Inflammatory macrophage (primary cell): ENCODE data around the gene CARD14.
"Not testable (repeated sequence)": the region's sequence is repeated elsewhere in the genome, so short reads cannot be mapped to it uniquely, and the experiment has no call there.

Experiments
- DNase-seq, 2 donors: peaks; one replicate each; pipeline ENCODE4 v3.0.0-alpha.2; 2020 to 2022

CARD14 gene

DNA sequence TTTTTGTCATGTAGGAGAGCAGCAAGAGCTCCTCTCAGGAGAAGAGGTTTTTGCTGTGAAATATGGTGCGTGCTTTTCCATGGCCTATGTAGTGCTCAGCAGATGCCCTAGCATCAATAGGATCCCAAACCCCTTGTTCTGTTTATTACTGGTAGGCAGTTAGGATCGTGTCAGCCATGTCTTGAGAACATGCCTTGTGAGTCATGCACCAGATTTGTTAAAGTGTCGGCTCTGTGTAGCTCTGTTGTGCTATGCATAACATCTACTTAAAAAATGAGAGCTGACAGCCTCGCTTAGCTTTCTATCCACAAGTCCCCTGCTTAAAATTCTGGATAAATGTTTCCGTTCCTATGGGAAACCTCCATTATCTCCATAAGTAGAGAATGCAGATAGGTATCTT, 18.5 kb upstream of the CARD14 start:
- DNase-seq, result no peak

DNA sequence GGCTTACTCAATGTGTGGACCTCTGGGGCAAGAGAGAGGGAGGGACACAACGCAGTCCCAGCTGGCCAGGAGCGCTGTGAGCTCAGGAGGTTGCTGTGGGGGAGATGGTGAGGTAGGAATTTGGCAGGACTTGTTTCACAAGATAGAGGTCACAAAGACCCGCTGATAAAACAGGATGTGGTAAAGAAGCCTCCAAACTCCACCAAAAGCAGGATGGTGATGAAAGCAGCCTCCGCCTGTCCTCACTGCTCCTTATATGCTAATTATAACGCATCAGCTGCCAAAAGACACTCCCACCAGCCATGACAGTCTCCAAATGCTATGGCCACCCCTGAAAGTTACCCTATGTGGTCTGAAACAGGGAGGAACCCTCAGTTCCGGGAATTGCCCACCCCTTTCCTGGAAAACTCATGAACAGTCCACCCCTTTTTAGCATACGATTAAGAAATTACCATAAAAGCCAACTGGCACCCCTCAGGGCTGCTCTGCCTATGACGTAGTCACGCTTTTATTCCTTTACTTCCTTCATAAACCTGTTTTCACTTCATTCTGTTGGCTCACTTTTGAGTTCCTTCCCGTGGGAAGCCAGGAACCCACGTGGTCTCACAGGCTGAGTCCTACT, 17.6 kb upstream of the CARD14 start:
- peak; percentile 44 to 57 for DNase-seq

DNA sequence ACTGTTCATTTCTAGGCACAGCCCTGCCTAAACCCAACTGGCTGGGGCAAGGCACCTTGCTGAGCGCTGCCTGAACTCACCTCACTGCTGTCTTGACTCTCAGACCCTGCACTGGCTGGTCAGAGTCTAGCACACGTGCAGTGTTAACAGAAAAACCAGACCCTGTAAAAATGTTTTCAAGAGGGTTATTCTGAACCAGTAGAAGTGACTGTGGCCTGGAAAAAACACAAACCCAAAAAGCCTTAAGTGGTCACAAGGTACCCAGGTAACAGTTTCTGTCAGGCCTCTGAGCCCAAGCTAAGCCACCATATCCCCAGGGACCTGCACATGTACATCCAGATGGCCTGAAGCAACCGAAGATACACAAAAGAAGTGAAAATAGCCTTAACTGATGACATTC, 16.8 kb upstream of the CARD14 start:
- DNase-seq, result no peak

DNA sequence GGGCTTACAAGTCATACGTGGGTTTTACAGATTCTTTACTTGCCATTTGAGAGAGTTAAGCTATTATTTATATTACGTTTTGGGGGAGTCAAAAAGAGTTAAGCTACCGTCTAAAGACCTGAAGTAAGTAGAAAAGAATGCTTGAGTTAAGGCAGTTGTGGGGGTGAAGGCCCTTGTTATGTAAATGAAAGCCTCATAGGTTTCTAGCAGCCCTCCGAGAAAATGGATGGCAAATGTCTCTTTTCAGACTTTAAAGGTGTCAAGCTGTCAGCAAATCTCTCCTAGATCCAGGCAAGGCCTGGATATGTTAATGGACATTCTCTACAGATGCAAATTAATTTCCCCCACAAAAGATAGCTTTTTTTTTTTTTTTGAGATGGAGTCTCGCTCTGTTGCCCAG, 15.7 kb upstream of the CARD14 start:
- DNase-seq, result no peak

DNA sequence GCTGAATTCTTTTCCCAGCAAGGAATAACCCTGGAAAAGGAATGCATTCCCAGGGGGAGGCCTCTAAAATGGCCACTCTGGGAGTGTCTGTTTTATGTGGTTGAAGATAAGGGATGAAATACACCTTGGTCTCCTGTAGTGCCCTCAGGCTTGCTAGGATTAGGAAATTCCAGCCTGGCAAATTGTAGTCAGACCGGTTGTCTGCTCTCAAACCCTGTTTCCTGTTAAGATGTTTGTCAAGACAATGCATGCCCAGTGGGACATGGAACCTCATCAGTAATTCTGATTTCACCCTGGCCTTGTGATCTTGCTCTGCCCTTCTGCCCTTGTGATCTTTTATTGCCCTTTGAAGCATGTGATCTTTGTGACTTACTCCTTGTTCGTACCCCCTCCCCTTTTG, 14.2 kb upstream of the CARD14 start:
- DNase-seq, result not testable (repeated sequence)

DNA sequence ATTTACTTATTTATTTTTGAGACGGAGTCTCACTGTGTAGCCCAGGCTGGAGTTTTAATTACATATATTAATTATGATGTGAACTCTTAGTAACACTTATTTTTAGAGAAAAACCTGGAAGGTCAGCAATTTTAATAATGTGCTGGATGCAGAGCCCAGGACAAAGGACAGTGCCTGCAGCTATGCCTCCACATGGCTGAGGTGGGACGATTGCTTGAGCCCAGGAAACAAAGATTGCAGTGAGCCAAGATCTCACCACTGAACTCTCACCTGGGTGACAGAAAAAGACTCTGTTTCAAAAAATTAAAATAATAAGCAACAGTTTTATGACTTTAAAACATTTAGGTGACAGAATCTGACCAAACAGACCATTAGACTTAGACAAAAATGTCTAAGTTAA, 11.0 kb upstream of the CARD14 start:
- DNase-seq, result no peak

DNA sequence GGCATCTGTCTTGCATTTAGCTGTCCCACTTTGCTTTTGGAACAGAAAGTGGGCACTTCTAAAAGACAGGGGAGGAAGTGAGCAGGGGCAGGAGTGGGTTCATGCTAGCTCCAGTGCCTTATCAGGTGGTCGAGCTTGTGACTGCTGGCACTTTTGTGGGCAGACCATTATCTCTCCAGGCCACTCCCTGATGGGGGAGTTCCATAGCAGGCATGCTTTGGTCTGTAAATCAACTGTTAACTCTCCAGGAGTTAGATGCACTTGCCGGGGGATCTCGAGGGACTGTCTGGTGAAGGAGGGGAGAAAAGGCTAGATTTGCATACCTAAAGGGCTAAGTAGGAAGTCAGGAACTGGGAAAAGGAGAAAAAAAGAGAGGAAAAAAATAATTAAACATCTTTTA, 9.3 kb upstream of the CARD14 start:
- DNase-seq, result no peak

DNA sequence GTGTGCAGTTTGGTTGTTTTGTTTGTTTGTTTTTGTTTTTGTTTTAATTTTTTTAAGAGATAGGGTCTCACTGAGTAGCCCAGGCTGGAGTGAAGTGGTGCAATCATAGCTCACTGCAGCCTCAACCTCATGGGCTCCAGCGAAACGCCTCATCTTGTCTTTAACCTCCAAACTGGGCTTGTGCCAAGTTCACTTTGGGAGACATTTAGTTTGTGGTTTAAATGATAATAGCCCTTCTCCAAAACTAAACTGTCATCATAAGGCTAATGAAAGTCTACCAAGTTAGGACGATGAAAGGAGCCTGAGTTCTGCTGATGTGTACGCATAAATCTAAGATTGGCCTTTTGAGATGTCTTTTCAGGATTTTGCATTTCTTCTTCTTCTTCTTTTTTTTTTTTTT, 6.5 kb upstream of the CARD14 start:
- DNase-seq, result no peak

DNA sequence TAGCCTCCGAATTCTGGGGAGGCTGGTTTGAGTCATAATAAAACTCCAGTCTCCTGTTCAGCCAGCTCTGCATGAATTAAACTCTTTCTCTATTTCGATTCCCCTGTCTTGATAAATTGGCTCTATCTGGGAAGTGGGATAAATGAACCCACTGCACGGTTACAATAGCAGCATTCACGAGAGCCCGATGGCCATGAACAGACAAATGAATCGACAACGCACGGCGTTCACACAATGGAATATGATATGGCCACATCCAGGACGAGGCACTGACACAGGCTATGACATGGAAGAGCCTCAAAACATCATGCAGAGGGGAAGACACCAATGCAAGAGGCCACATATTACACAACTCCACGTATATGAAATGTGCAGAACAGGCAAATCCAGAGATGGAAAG, 5.6 kb upstream of the CARD14 start:
- no peak for DNase-seq

DNA sequence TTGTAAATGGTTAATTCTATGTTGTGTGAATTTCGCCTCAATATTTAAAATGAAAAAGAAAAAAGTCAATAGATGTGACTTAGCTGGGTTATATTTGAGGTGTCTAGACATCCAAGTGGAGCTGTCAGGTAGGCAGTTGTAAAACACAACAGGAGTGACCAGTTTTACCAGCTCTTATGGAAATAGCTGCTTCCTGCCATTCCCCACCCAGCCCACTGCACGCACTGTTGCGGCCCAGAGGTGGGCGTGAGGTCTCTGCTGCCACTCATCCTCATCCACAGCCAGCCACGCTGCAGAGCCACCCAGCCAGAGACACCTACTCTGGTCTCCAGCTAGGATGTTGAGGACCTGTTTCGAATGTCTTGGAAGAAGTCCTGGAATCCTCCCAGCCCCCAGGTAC, 3.4 kb upstream of the CARD14 start:
- no peak for DNase-seq

DNA sequence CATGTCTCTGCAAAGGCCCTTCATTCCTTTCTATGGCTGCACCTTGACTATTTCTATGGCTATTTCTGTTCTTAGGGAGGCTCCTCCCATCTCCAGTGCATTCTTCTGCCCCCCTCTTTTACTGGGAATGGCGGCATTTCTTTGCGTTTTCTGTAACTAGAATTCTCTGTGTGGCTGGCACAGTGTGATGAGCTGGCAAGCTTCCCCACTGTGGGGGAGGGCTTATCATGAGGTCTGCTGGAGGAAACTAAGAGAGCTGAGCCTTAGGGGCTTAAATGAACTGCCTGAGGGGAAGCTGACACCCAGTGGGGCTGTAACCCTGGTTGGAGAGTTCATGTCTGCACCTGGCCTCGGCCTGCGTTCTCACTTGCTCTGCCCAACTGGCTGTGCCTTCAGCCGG, 1.5 kb upstream of the CARD14 start:
- DNase-seq, result no peak

DNA sequence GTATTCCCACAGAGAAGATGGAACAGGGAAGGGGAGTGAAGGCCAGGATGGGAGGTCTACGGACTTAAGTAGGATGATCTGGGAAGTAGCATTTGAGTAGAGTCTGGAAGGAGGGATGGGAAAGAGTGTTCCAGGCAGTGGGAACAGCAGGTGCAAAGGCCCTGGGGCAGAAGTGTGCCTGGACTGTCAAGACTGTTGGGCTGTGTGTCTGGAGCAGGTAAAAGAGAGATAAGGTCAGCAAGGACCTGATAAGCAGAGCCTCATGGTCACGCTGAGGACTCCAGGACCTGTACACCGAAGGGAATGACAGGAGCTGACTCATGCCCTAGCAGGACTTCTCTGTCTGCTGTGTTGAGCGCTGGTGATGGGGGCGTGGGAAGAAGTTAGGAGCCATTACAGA, 723 bp upstream of the CARD14 start:
- no peak for DNase-seq

DNA sequence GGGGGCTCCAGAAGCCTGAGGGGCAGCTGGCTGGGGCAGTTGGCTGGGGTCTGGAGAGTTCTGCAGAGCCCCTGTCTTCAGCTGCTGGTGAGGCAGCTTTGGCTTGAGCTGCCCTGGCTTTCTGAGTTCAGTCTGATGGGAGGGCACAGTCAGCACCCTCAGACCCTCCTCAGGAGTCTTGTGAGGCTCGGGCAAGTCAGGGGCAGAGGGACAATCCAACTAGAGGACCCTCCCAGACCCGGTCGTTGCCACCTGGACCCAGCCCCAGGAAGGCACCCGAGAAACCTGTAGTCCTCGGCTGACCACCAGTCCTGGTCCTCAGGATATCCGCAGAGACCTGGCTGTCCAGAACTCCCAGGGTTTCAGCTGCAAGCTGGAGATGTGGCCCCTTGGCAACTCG, 1.9 kb downstream of the CARD14 start:
- DNase-seq, result no peak

DNA sequence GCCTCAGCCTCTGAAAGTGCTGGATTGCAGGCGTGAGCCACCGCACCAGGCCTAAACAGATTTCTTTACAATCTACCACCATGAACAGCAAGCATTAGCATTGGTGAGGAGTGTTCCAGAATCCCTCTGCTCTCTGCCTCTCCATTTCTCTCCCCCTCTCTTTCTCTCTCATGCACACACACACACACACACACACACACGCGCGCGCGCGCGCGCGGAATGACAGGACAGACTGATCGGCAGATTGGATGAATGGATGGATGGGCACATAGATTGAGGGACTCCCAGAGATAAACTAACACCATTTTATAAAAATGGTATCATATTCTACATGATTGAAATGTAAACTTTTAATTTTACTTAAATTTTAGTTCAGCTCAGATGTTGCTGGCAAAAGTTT, 3.3 kb downstream of the CARD14 start:
- DNase-seq, result no peak

DNA sequence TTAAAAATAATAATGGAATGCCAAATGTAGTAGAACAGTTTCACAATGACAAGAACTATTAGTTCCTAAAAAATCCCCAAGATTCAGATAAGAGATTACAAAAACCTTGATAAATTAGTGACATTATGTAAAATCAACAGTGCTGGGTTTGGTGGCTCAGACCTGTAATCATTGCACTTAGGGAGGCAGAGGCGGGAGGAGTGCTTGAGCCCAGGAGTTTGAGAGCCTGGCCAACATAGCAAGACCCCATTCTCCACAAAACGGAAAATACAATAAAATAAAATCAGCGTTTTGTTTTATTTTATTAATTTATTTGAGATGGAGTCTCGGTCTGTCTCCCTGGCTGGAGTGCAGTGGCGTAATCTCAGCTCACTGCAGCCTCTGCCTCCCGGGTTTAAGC, 4.1 kb downstream of the CARD14 start:
- DNase-seq, result no peak

DNA sequence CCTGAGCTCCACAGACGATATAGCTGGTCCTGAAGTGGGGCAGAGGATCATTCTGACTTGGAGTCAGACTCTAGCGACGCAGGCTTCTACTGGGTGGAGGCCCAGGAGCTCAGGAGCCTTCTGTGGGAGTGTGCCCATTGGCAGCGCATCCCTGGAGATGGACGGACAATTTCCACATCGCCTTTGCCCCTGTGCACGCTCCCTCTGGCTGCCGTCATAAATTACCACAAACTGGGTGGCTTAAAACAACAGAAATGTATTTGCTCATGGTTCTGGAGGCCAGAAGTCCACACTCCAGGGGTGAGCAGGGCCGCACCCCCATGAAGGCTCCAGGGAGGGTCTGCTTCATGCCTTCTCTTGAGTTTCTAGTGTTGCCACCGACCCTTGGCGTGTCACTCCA, 6.9 kb downstream of the CARD14 start:
- DNase-seq, result no peak

DNA sequence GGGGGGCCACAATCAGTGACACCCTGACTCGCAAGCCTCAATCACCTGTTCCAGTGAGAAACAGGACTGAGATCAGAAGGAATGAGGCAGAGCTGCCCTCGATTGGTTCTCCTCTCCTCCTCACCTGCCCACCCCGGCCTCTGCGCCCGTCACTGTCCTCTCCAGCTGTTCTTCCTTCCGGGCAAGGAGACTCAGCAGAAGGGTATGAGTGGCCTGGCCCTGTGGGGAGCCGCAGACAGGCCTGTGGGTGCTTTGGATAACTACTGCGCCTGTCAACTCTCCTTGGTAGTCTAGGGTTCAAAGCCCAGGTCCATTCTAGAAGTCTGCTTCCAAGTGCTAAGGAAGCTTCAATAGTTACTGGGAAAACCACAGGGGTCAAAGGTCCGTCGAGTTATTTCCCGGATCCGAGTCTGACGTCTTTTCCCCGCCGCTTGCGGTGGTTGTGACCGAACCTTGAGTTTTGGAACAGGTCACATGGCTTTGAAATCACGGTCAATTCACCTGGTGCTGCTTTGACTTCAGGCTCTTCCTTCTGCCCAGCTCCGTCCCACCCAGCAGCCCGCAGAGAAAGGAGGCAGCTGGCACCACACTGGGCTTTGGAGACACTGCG, 8.3 kb downstream of the CARD14 start:
- no peak for DNase-seq

DNA sequence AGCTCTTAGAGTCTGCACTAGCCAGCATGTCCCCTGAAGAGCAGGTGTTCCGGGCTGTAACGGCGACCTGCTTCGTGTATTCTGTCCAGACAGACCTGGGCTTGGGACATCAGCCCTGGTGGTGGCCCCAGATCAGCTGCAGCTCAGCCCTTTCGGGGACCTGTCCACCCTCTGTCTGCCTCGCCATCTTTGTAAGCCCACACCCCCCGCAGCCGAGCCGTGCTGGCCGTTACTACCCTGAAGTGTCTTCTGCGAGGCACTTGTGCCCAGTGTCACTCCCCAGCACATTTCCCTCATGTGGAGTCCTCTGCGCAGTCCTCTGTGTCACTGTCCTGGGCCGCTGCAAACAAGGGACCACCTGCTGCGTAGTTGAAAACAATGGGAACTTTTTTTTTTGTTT, 10.4 kb downstream of the CARD14 start:
- no peak for DNase-seq

DNA sequence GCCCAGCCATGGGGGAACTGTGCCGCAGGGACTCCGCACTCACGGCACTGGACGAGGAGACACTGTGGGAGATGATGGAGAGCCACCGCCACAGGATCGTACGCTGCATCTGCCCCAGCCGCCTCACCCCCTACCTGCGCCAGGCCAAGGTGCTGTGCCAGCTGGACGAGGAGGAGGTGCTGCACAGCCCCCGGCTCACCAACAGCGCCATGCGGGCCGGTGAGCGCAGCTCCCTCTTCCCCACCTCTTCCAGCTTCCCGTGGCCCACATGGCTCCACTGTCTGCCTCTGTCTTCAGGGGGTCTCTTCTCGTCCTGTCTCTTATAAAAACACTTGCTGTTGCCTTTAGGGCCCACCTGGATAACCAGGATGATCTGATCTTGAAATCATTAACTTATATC, 11.6 kb downstream of the CARD14 start:
- DNase-seq, result no peak

DNA sequence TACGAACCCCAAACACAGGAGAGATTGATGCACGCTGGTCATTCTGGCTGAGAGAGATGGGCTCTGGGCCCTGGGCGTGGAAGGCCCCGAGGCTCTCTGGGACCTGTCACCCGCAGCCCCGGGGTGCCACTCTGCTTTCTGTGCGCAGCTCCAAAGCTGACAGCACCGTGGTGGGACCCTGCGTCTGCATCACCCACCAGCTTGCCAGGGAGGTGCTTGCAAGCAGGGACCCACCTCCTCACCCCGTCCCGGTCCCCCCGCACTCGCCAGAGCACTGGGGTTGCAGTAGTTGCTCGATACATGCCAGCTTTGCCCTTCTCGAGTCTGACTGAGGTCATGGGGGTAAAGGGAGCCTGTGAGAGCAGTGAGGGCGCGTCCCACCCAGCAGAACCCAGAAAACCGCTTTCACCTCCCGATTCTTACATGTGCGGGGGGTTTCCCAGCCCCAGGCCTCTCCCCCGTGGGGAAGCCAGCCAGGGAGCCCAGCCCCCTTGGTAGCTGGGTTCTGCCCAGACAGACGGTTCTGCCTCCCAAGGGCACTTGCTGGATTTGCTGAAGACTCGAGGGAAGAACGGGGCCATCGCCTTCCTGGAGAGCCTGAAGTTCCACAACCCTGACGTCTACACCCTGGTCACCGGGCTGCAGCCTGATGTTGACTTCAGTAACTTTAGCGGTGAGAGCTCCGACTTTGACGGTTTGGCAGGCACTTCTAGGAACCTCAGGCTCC, 12.5 kb downstream of the CARD14 start:
- DNase-seq, result no peak

DNA sequence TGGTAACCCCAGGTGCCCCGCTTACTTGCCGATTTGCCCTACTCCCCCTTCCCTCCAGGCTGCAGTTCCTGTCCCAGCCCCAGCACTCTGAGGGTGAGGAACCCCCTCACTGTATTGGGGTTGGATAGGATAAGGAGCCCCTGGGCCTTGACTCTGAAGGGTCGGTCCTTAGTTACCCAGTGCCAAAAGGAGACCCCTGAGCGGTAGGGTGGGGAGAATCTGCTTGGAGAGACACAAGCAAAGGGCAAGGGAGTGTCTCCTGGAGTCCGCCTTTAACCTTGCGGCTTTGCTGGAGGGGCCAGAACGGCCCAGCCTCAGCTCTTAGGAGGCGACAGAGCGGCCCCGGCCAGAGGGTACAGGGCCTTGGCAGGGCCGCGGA, 13.0 kb downstream of the CARD14 start:
- DNase-seq, result no peak

DNA sequence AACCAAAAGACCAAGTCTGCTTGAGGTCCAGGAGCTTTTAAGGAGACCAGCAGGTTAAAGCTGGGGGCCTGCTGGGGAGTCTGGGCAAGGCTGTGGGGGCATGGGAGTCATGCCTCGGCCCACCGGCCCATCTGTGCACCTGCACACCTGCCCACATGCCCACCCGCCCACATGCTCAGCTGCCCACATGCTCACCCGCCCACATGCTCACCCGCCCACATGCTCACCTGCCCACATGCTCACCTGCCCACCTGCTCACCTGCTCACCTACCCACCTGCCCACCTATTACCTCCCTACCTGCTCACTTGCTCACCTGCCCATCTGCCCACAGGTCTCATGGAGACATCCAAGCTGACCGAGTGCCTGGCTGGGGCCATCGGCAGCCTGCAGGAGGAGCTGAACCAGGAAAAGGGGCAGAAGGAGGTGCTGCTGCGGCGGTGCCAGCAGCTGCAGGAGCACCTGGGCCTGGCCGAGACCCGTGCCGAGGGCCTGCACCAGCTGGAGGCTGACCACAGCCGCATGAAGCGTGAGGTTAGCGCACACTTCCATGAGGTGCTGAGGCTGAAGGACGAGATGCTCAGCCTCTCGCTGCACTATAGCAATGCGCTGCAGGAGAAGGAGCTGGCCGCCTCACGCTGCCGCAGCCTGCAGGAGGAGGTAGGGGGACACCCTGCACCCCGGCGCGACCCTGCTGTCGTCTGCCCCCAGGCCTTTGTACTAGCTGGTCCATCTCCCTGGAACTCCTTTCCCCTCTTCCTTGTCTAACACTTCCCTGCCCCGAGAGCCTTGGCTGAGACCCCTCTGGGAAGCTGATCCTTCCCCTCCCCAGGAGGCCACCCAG, 14.0 kb downstream of the CARD14 start:
- DNase-seq, result no peak

DNA sequence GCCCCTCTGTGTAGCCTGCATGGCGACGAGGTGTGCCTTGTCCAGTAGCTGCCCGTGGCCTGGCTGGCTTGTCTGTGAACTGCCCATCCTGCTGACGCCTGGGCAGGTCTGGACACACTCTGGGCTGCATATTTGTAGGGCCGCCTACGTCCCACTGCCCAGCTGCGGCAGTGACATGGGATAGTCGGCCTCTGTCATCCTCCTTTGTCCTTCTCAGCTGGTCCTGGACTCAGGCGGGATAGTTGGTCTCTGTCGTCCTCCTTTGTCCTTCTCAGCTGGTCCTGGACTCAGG, 14.5 kb downstream of the CARD14 start:
- no peak for DNase-seq

DNA sequence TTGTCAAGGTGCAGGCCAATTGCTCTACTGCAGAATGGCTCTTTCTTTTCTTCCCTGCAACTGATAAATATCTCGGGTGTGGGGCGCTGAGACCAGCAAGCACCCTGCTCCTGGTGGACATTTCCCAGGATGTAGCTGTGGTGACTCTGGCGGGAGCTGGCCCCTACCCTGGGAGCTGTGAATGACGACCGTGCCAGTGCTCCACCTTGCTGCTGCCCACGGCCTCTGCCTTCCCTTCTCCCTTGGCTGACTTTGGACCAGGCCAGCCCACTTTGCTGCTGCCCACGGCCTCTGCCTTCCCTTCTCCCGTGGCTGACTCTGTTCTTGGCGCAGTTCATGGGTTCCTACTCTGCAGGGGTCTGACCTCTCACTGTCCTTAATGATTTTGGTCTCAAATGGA, 16.1 kb downstream of the CARD14 start:
- DNase-seq, result no peak
